ENCODE results near the gene ELL2.
A peak's percentile ranks its signal among the peaks of the same experiment; 100 is the strongest.

ELL2 gene

GRCh38 chr5:95925939-95926338, 35.7 kb downstream of the ELL2 start:
- ChIA-PET POLR2A (interaction anchor here (0.7 kb wide), 1 partner anchor 31 kb away, joined by 3 read pairs; no protein-coding TSS in a partner anchor), CTCF (interaction anchor here (1.1 to 2.9 kb wide), 8 partner anchors 10 to 962 kb away, joined by 3 to 14 read pairs (median 5); no protein-coding TSS in a partner anchor)
- DNase-seq (ENCODE audit: extremely low spot score): peak; percentile 24

GRCh38 chr5:95925378-95925744, 36.3 kb downstream of the ELL2 start:
- POLR2A ChIA-PET: no interaction called here
- no peak for TF ChIP-seq CTCF (IDR thresholded peaks at IDR 0.05; ENCODE audit: control extremely low read depth, extremely low read depth, low read depth, missing control alignments)
- no peak for DNase-seq (ENCODE audit: extremely low spot score)
- CTCF ChIA-PET: interaction anchor here (0.7 to 2.9 kb wide), 10 partner anchors 11 to 962 kb away, joined by 3 to 14 read pairs (median 4); no protein-coding TSS in a partner anchor

More at GRCh38 chr5:95925939-95926338, 35.7 kb downstream of the ELL2 start:
- TF ChIP-seq CTCF (IDR thresholded peaks at IDR 0.05; ENCODE audit: control extremely low read depth, extremely low read depth, low read depth, missing control alignments): no peak

GRCh38 chr5:95924720-95925377, 36.8 kb downstream of the ELL2 start:
- DNase-seq (ENCODE audit: extremely low spot score): no peak
- TF ChIP-seq CTCF (IDR thresholded peaks at IDR 0.05; ENCODE audit: control extremely low read depth, extremely low read depth, low read depth, missing control alignments): no peak
- CTCF ChIA-PET: interaction anchor here (0.7 to 2.9 kb wide), 12 partner anchors 9 to 411 kb away, joined by 3 to 14 read pairs (median 4); no protein-coding TSS in a partner anchor
- POLR2A ChIA-PET: no interaction called here

- ChIA-PET POLR2A (interaction anchor here (0.5 kb wide), 1 partner anchor 35 kb away, joined by 3 read pairs; no protein-coding TSS in a partner anchor), CTCF (interaction anchor here (0.9 to 2.9 kb wide), 12 partner anchors 8 to 412 kb away, joined by 3 to 14 read pairs (median 5); no protein-coding TSS in a partner anchor)
- TF ChIP-seq CTCF (IDR thresholded peaks at IDR 0.05; ENCODE audit: control extremely low read depth, extremely low read depth, low read depth, missing control alignments): no peak
- peak; percentile 32 for DNase-seq (ENCODE audit: extremely low spot score)
These were observed 37.6 kb downstream of the ELL2 start for GRCh38 chr5:95923918-95924544.

GRCh38 chr5:95922798-95923197, 38.9 kb downstream of the ELL2 start:
- DNase-seq (ENCODE audit: extremely low spot score): no peak
- ChIA-PET POLR2A (no interaction called here), CTCF (interaction anchor here (0.9 to 1.1 kb wide), 3 partner anchors 15 to 40 kb away, joined by 3 read pairs; no protein-coding TSS in a partner anchor)
- TF ChIP-seq CTCF (IDR thresholded peaks at IDR 0.05; ENCODE audit: control extremely low read depth, extremely low read depth, low read depth, missing control alignments): no peak

GRCh38 chr5:95921501-95921900, 40.1 kb downstream of the ELL2 start:
- ChIA-PET POLR2A (no interaction called here), CTCF (interaction anchor here (1.1 to 1.5 kb wide), 2 partner anchors 13 to 14 kb away, joined by 3 read pairs; no protein-coding TSS in a partner anchor)
- no peak for DNase-seq (ENCODE audit: extremely low spot score)
- no peak for TF ChIP-seq CTCF (IDR thresholded peaks at IDR 0.05; ENCODE audit: control extremely low read depth, extremely low read depth, low read depth, missing control alignments)

Measured in GM10248 (cell line).